ENCODE measurements around the gene SNRK.
A peak's percentile ranks its signal among the peaks of the same experiment; 100 is the strongest.

SNRK gene

GRCh38 chr3:43253294-43253693 lies 33.0 kb upstream of the SNRK start:
- no peak for TF ChIP-seq CTCF (IDR thresholded peaks at IDR 0.05)
- Histone ChIP-seq H3K4me3 (ENCODE audit: low read depth in 1 of 2, low read length in 1 of 2) (no peak overlapping the region), H3K9me3 (no peaks in the 10 kb centered on the region), H3K27me3 (no peaks in the 10 kb centered on the region), H3K36me3 (no peaks in the 10 kb centered on the region), H3K27ac (peak overlapping the region; percentile 97), H3K4me1 (ENCODE audit: control insufficient read depth in 1 of 2, insufficient read depth in 1 of 2, low read depth in 1 of 2, low read length in 1 of 2) (peaks cover 42 to 52% of the 10 kb centered on the region in 2 experiments)

- Histone ChIP-seq H3K27ac (peak overlapping the region; percentile 97), H3K36me3 (no peaks in the 10 kb centered on the region), H3K27me3 (no peaks in the 10 kb centered on the region), H3K9me3 (no peaks in the 10 kb centered on the region), H3K4me3 (ENCODE audit: low read depth in 1 of 2, low read length in 1 of 2) (no peak overlapping the region), H3K4me1 (ENCODE audit: control insufficient read depth in 1 of 2, insufficient read depth in 1 of 2, low read depth in 1 of 2, low read length in 1 of 2) (peaks cover 51 to 58% of the 10 kb centered on the region in 2 experiments)
- no peak for TF ChIP-seq CTCF (IDR thresholded peaks at IDR 0.05)
These were observed 32.2 kb upstream of the SNRK start for GRCh38 chr3:43254125-43254524.

GRCh38 chr3:43255662-43256061 lies 30.7 kb upstream of the SNRK start:
- Histone ChIP-seq H3K9me3 (no peaks in the 10 kb centered on the region), H3K4me3 (ENCODE audit: low read depth in 1 of 2, low read length in 1 of 2) (peak overlapping the region; percentile 43 to 59), H3K27me3 (no peaks in the 10 kb centered on the region), H3K4me1 (ENCODE audit: control insufficient read depth in 1 of 2, insufficient read depth in 1 of 2, low read depth in 1 of 2, low read length in 1 of 2) (peaks cover 55 to 63% of the 10 kb centered on the region in 2 experiments), H3K27ac (peak overlapping the region; percentile 97), H3K36me3 (no peaks in the 10 kb centered on the region)
- TF ChIP-seq CTCF (IDR thresholded peaks at IDR 0.05) = no peak

- Histone ChIP-seq H3K4me1 (ENCODE audit: control insufficient read depth in 1 of 2, insufficient read depth in 1 of 2, low read depth in 1 of 2, low read length in 1 of 2) (peaks cover 61 to 75% of the 10 kb centered on the region in 2 experiments), H3K27ac (peak overlapping the region; percentile 97), H3K4me3 (ENCODE audit: low read depth in 1 of 2, low read length in 1 of 2) (peak overlapping the region; percentile 43 to 59), H3K9me3 (no peaks in the 10 kb centered on the region), H3K36me3 (no peaks in the 10 kb centered on the region), H3K27me3 (no peaks in the 10 kb centered on the region)
- TF ChIP-seq CTCF (IDR thresholded peaks at IDR 0.05) = no peak
These were observed 29.5 kb upstream of the SNRK start for GRCh38 chr3:43256714-43257461.

- peak overlapping the region; percentile 43 to 59 for H3K4me3 ChIP-seq (ENCODE audit: low read depth in 1 of 2, low read length in 1 of 2)
- H3K36me3 ChIP-seq = no peaks in the 10 kb centered on the region
- H3K27ac ChIP-seq = peak overlapping the region; percentile 97
- H3K27me3 ChIP-seq = no peaks in the 10 kb centered on the region
- H3K4me1 ChIP-seq (ENCODE audit: control insufficient read depth in 1 of 2, insufficient read depth in 1 of 2, low read depth in 1 of 2, low read length in 1 of 2) = peaks cover 64 to 82% of the 10 kb centered on the region in 2 experiments
- no peaks in the 10 kb centered on the region for H3K9me3 ChIP-seq
- TF ChIP-seq CTCF (IDR thresholded peaks at IDR 0.05) = no peak
These were observed 28.5 kb upstream of the SNRK start for GRCh38 chr3:43257850-43258249.

Data from neutrophil (primary cell).